ENCODE results near the gene STARD3. TPM values are rescaled to one million over a fixed set of nuclear protein-coding genes. Genes with fewer than 3 reads are reported as not detected.

The STARD3 gene
- total and polyA plus RNA-seq, 2 donors (not counting 3 experiments of a cell fraction or from before 2014, with no cell fraction given): 51.0 to 75.7 TPM

- Histone ChIP-seq H3K79me2 (ENCODE audit: control insufficient read depth, insufficient read depth, low read length) (peaks cover 20% of the 10 kb centered on the region), H3K9me3 (replicated peaks; ENCODE audit: control insufficient read depth, insufficient read depth, low read length) (no peaks in the 10 kb centered on the region), H3K4me2 (ENCODE audit: insufficient read depth, low read length) (no peak overlapping the region), H3K4me3 (replicated peaks in 1 of 3; ENCODE audit: insufficient read depth in 1 of 3, low read depth in 1 of 3, low read length in 3 of 3) (no peak overlapping the region), H3K27me3 (ENCODE audit: control insufficient read depth in 2 of 2, insufficient read depth in 2 of 2, low read length in 2 of 2) (no peaks in the 10 kb centered on the region), H4K20me1 (replicated peaks; ENCODE audit: control insufficient read depth, extremely low read depth, insufficient read depth, low read length) (no peaks in the 10 kb centered on the region), H3K9ac (replicated peaks; ENCODE audit: extremely low read depth, insufficient read depth, low read length) (no peak overlapping the region), H3K27ac (ENCODE audit: insufficient read depth, low read depth, low read length) (no peak overlapping the region), H2AFZ (ENCODE audit: low read depth, low read length) (no peak overlapping the region), H3K4me1 (ENCODE audit: control insufficient read depth, extremely low read depth, insufficient read depth, low read length) (peaks cover 22% of the 10 kb centered on the region), H3K36me3 (ENCODE audit: control insufficient read depth in 2 of 2, extremely low read depth in 1 of 2, insufficient read depth in 2 of 2, low read length in 2 of 2) (no peaks in the 10 kb centered on the region), H3K9me1 (replicated peaks; ENCODE audit: control insufficient read depth, extremely low read depth, insufficient read depth, low read length) (no peaks in the 10 kb centered on the region)
- no peak for DNase-seq (ENCODE audit: low read depth, low spot score)
- no TSS peak for BruUV-seq (replicated peaks)
- TF ChIP-seq EZH2 (IDR thresholded peaks at IDR 0.05; ENCODE audit: borderline replicate concordance, low read depth, low read length, severe bottlenecking): no peak
- no peak for TF ChIP-seq FOS (IDR thresholded peaks at IDR 0.05; ENCODE audit: borderline replicate concordance, insufficient read depth, low read length)
- no peak for TF ChIP-seq GATA2 (IDR thresholded peaks at IDR 0.05; ENCODE audit: insufficient read depth, insufficient read length, low read depth, low read length)
- TF ChIP-seq POLR2A (IDR thresholded peaks at IDR 0.05; ENCODE audit: low read depth, low read length): no peak
- no peak for TF ChIP-seq MYC (IDR thresholded peaks at IDR 0.05; ENCODE audit: low read depth, low read length)
- no peak for TF ChIP-seq POLR2AphosphoS5 (IDR thresholded peaks at IDR 0.05; ENCODE audit: insufficient read depth, low read depth, low read length)
- TF ChIP-seq, protein P1, sequence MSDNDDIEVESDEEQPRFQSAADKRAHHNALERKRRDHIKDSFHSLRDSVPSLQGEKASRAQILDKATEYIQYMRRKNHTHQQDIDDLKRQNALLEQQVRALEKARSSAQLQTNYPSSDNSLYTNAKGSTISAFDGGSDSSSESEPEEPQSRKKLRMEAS (IDR thresholded peaks at IDR 0.05; ENCODE audit: insufficient read depth, insufficient read length): no peak
- TF ChIP-seq CTCF (IDR thresholded peaks at IDR 0.05; ENCODE audit: extremely low read depth in 1 of 2, insufficient read depth in 1 of 2, low read depth in 1 of 2, low read length in 2 of 2): no peak
- no peak for TF ChIP-seq JUN (IDR thresholded peaks at IDR 0.05; ENCODE audit: borderline replicate concordance, insufficient read depth, insufficient read length, low read depth)
- ChIA-PET POLR2A (no interaction called here), CTCF (interaction anchor here (1.1 to 5.2 kb wide), 5 partner anchors 15 to 92 kb away, joined by 3 to 25 read pairs (median 5); no protein-coding TSS in a partner anchor)
- dilution Hi-C loops (cut with MboI; ENCODE audit: extremely low pct_ligation_motif_present, low sequenced_read_pairs): loop anchor here (10.0 kb wide), 1 partner anchor 106 kb away; no protein-coding TSS in a partner anchor
- FAIRE-seq: no peak
- intact Hi-C loops (cut with micrococcal nuclease): loop anchor here (5.0 kb wide), 1 partner anchor 113 kb away; no protein-coding TSS in a partner anchor
These were observed 2.1 kb downstream of the STARD3 start for GRCh38 chr17:39639043-39639442.

All from endothelial cell of umbilical vein (primary cell).